Right forelimb (tissue), 1 donor: ENCODE measurements around the gene NOB1.
"Not testable (repeated sequence)": the region's sequence is repeated elsewhere in the genome, so short reads cannot be mapped to it uniquely, and the experiment has no call there.

Experiments
- DNase-seq: peaks from one replicate; pipeline ENCODE4 v3.0.0-alpha.2; 2018

The NOB1 gene

DNA sequence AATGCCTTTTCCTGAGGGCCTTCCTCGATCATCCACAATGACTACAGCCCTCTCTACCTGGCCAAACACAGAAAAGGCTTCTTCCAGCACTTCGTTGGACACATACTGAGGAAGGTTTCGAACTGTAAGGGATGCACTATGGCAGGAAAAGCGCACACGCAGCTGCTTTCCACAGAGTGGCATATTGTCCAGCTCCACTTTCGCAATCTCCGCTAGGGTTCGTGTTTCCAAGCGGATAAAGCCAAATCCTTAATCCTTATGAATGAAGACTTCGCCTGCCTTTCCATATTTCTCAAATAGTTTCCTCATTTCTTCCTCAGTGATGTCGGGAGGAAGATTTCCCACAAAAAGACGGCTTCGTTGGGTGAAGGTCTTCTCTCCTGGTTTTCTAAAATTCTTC, 2.6 kb upstream of the NOB1 start:
- DNase-seq: not testable (repeated sequence)

DNA sequence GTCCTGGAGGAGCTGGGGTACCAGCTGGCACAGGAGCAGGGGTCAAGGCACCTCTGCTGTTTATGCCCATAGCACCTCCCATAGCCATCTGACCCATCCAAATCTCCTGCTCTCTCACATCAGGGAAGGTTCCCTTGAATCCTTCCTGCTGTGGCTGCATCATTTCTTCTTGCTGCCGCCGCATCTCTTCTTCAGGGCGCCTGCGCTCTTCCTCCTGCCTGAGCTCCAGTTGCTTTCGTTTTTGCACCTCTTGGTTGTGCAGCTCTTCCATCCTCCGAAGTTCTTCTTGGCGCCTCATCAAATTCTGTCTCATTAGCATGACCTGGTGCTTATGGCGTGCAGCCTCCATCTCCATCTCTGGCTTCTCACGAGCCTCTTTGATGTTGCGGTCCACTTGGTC, 2.0 kb upstream of the NOB1 start:
- no peak for DNase-seq

DNA sequence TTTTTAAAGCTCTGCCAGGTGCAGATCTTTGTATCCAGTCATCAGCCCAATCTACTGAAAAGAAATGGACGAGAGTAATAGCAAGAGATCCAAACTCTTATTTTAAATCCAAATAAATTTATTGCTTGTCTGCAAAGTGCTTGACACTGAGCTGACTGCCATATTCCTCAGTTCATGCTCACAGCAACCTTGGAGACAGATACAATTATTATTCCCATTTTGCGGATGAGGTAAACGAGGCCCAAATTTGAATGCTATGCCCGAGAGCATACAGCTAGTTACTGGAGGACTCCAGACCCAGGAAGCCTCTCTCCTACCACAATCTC, 620 bp downstream of the NOB1 start:
- DNase-seq: no peak

DNA sequence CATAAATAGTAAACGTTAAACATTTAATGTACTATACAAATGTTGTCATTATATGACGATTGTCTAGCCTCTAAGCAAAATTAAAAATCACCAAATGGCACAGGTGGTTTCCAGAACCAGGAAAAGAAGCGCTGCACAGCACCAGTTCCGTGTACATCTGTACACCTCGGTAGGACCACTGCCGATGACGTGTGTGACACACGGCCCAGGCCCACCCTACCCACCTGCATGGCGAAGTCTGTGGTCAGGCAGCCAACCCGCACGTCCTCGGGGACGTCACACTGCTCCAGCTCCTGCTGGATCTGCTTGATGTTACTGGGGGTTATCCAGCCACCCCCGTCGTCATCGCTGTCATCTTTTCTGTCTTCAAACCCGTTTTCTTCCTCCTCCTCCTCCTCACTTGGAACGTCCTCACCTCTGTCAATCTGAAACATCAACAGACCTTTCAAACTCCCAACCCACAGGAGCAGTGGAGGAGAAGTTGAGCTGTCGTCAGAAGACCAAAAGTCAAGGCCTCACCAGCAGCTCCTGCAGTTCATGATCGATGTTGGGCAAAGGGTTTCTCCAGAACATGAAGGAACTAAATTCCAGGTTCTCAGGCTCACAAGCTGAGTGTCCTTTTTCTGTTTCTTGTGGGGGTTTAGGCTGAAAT, 5.9 kb downstream of the NOB1 start:
- no peak for DNase-seq

DNA sequence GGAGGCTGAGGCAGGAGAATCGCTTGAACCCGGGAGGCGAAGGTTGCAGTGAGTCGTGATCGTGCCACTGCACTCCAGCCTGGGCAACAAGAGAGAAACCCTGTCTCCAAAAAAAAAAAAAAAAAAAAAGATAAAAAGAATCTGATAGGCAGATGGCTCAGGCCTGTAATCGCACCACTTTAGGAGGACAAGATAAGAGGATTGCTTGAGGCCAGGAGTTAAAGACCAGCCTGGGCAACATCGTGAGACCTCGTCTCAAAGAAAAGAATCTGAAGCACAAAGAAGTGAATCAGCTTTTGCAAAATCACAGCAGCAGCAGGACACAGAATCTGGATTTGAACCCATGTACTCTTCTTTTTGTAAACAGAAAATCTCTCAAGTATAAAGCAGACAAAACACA, 7.6 kb downstream of the NOB1 start:
- DNase-seq: no peak

DNA sequence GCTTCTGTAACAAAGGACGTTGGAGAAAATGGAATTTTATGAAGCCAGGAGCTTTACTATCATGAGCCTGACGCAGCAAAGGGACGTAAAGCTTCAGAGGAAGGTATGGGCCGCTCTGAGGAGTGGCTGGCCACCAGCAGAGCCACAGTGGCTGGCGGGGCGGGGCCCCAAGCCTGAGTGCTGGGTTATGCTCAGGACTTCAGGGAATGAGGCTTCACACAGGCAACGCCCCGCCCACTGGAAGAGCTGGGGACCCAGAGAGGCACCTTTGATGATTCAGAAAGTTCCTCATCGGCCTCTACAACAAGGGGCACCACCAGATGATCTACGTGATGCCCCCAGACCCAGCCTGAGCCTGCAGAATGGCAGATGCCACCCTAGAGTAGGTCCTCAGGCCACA, 8.8 kb downstream of the NOB1 start:
- DNase-seq: no peak

DNA sequence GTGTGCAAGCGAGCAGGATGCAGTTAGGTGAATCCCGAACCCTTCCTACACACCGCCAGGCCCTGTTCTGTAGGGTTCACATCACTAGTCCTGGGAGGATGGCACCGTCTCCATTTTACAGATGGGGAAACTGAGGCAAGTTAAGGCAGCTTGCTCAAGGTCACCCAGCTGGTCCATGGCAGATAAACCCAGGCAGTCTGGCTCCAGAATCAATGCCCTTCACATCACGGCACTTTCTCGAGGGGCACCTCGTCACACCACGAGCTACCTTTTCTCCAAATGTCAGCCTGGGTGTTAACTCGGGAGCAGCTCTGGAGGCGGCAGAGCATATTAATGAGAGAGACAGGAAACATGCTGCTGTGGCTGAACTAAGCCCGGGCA, 9.5 kb downstream of the NOB1 start:
- no peak for DNase-seq

DNA sequence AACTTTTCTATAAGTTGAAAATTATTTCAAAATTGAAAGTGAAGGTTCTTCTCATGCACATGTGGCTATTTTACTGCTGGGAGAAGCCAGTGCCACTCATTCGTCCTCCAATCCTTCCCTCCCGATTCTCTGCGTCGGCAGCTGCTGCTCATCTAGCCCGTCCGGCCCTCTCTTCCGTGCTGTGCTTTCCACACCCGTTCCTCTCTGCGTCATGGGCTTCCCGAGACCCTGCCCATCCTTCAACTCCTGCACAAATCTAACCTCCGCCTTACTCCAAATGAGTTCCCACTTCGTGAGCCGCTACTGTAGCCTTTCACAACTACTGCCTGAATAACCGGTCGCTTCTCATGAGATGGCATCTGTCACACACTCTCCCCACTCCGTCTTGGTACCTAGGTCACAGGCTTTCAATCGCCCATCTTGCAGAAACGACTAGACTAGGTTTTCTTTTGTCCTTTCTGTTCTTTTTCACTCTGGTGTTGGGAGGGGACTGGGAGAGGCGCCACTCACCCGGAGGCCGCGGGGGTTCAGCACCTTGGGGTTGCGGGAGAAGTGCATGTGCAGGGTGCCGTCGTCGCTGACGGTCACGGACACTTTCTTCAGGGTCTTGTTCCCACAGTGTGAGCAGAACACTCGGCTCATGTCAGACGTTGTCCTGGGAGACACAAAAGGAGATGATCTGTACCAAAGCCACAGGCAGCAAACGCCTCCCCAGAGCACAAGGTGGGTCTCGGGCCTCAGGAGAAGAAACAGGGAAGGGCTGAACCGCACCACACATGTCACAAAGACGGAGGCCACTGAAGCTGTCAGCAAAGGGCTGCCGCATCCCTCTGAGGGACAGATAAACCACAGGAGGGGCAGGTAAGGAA, 10.1 kb downstream of the NOB1 start:
- no peak for DNase-seq

DNA sequence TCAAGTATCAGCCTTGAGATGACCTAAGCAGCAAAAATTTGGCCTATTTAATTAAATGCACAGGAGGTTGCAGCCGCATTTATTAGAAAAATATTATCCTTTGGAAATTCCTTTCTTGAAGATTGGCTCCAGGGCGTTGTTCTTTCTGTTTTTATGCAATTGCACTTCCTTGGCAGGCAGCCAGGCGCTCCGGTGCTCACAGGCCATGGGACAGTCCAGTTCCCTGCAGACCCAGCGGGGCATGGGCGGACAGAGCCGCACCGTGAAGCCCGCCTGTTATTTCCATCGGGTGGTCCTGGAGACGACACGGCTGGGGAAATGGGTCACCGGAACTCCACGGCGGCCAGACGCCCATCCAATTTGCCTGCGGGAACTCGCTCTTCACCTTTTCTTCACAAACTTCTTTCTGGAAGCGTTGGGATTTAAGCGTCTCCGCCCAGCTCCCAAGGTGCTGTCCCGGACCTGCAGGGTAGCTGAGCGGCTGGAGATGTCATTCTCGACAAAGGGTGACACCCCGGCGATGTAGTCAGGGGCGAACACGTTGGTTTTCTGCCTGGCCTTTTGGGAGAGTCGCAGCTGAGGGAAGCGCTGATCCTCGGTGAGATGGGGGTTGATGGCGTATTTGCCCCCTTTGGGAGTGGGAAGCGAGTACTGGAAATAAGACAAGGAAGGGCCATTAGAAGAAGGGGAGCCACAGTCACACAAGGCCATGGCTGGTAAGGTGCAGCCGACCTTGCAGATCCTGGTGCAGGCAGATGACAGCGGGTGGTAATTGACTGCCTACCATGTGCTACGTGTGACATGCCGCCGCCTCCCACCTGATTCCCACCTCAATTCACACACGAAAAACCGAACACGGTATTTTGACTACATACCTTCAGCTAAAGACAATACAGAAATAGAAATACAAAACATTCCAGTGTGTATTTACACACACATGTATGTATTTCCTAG, 12.5 kb downstream of the NOB1 start:
- no peak for DNase-seq

DNA sequence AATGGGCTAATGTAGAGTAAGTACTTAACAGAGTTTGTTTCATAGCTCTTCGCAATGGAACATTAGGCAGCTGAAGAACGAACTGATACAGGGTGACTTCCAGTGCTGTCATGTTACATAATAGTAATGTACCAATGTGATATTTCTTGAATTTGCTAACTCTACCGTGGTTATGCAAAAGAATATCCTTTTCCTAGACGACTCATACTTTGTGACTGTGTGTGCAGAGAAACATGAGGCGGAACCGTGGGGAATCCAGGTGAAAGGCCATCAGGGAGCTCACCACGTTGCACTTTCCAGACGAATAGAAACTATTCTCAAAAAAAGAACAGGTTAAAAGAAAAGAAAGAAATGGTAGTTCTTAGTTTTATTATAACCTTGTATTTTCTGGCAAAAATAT, 13.2 kb downstream of the NOB1 start:
- DNase-seq: no peak

DNA sequence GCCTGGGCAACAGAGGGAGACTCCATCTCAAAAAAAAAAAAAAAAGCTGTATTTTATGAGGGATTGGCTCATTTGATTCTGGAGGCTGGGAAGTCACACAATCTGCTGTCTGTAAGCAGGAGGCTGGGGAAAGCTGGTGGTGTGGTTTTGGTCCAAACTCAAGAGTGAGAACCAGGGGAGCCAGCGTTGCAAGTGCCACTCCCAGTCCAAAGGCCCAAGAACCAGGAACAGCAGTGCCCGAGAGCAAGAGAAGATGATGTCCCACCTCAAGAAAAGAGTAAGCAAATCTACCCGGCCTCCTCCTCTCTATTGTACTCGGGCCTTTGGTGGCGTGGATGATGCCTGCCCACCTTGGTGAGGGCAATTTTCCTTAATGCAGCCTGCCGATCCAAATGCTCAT, 22.6 kb downstream of the NOB1 start:
- DNase-seq: no peak

DNA sequence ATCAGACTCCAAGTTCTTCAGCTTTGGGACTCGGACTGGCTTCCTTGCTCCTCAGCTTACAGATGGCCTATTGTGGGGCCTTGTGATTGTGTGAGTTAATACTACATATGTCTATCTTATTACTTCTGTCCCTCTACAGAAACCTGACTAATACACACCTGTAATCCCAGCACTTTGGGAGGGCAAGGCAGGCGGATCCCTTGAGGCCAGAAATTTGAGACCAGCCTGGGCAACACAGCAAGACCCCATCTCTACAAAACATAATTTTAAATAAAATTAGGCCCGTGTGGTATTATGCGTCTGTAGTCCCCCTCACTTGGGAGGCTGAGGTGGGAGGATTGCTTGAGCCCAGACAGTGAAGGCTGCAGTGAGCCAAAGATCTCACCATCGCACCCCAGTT, 23.4 kb downstream of the NOB1 start:
- not testable (repeated sequence) for DNase-seq

DNA sequence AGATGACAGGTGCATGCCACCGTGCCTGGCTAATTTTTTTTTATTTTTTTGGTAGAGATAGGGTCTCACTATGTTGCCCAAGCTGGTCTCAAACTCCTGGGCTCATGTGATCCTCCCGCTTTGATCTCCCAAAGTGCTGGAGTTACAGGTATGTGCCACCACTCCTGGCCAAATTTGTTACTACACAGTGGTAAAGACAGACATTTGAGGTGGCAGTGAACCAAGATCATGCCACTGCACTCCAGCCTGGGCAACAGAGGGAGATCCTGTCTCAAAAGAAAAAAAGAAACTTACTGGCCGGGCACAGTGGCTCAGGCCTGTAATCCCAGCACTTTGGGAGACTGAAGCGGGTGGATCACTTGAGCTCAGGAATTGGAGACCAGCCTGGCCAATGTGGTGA, 25.7 kb downstream of the NOB1 start:
- not testable (repeated sequence) for DNase-seq

DNA sequence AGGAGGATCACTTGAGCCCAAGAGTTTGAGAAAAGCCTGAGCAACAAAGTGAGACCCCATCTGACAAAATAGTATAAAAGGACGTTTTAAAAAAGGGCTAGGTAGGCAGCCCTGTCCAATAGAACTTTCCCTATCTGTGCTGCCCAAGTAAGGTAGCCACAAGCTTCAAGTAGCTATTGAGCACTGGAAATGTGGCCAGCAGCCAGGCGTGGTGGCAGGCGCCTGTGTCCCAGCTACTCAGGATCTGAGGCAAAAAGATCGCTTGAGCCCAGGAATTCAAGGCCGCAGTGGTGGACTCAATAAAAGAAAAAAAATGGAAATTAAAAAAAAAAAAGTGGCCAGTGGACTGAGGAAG, 26.8 kb downstream of the NOB1 start:
- no peak for DNase-seq

DNA sequence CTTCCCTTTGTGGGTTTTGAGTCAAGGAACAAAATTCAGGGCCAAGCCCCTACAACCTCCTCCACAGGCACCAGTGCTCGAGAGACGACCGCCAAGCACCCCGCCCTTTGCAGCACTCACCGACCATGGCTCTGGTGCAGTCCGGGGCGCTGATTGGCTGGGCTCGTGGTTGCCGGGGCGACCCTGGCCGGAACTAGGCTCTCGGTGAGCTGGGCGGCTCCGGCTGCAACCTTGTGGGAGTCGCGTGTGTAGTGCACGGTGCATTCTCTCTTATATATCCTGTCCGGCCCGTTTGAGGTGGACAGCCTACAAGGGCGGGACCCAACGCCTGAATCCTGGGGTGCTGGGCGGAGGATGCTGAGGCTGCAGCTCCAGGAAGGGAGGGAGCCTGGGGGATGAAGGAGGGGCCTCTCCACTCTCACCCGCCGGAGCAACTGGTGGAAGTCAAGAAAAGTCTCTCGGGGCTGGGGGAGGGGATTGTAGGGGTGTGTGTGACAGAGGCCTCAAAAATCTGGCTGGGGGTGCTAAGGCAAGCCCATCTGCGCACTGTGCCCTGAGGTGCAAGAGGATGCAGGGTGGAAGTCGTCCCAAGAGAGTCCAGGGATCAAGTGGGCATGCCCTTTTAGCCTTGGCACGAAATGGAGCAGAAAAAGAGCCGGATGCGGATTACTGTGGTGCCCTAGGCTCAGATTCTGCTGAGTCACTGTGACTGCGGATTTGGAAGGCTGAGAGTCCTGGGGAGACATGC, 28.2 kb downstream of the NOB1 start, which contains the start of gene NQO1:
Gene NQO1 (minus strand): TSS at position 248 of the 748 bp plus-strand sequence. CDS start 121 bp downstream, at position 127.
- DNase-seq: peak; percentile 90

DNA sequence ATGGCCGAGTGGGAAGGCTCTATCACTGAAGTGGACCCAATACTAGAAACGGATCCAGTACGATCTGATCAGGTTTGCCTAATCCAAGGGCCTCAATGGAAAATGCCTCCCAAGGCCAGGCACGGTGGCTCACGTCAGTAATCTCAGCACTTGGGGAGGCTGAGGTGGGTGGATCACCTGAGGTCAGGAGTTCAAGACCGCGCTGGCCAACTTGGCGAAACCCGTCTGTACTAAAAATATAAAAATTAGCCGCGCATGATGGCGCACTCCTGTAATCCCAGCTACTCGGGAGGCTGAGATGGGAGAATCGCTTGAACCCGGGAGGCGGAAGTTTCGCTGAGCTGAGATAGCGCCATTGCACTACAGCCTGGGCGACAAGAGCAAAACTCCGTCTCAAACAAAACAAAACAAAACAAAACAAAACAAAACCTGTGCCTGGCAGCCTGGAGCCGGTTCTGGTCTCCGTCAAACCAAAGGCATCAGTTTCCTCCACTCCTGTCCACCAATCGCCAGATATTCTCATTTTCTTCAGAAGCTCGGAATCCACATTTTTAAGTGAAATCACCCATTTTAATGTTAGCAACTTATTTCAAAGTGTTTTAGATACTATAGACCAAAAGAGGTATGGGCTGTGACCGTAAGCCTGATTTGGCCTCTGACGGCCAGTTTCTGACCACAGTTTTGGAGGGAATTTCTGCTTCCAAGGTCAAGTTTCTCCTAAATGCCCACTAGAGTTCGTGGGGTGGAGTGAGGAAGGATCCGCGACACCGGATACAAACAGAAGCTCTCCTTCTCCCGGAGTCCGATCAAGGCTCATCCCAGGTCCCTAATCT, 29.0 kb downstream of the NOB1 start:
- no peak for DNase-seq

DNA sequence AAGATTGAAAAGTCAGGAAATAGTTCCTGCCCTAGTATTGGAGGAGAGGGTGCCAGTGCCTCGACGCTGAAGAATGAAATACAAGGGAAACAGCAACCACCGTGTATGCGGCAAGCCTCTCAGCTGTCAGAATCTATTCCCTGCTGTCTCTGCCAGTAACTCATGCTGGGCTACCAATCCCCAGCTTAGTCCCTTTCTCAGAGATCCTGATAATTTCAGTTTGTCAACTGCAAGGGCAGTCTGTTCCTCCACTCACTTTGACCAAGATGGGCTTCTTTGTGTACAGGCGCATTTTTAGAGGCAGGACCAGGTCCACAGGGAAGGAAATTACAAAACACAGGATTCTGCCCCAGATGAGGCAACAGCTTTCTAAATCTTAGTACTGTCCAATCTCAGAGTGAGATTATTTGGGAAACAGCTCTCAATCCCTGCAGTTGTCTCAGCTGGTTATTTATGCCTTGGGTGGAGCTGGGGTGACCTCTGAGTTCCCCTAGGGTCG, 29.7 kb downstream of the NOB1 start:
- no peak for DNase-seq

DNA sequence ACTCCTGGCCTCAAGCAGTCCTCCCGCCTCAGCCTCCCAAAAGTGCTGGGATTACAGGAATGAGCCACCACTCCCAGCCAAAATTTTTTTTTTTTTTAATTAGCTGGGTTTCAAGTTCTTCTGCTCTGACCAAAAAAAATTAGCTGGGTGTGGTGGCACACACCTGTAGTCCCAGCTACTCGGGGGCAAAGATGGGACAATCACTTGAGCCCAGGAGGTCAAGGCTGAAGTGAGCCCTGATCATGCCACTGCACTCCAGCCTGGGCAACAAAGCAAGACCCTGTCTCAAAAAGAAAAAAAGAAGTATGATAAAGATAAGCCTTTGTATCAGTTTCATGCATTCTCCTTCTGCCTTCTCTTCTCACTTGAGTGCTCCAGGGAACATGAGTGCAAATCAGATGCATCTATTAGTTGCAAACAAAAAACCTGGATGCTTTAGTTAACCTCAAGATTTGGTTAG, 30.3 kb downstream of the NOB1 start:
- DNase-seq: no peak

DNA sequence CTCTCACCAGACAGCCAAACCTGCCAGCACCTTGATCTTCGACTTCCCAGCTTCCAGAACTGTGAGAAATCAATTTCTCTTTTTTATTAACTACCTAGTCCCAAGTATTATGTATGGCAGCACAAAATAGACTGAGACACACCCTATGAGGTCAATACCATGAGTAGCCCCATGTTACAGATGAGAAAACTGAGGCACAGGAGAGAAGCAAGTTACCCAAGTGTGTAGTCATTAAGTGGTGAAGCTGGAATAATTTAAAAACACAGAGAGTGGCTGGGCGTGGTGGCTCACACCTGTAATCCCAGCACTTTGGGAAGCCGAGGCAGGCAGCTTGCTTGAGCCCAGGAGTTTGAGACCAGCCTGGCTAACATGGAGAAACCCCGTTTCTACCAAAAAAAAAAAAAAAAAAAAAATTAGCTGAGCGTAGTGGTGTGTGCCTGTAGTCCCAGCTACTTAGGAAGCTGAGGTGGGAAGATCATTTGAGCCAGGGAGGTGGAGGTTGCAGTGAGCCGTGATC, 33.2 kb downstream of the NOB1 start:
- no peak for DNase-seq

DNA sequence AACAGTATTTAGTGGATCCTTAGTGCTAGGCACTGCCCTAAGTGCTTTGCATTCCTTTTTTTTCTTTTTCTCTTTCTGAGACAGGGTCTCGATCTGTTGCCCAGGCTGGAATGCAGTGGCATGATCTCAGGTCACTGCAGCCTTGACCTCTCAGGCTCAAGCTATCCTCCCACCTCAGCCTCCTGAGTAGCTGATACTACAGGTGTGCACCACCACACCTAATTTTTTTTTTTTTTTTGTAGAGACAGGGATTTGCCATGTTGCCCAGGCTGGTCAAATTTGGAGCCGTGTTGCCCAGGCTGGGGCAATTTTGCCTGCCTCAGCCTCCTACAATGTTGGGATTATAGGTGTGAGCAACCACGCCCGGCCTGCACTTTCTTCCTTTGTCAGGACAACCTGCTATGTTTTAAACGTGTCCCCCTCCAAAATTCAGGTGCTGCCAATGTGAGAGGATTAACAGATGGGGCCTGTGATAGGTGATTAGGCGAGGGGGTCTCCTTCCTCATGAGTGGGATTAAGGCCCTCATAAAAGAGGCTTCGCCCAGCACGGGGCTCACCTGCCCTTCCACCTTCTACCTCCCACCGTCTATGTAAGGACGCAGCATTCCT, 33.8 kb downstream of the NOB1 start:
- DNase-seq: no peak
